ENCODE data around the gene NELL1. TPM values are rescaled to one million over a fixed set of nuclear protein-coding genes. Genes with fewer than 3 reads are reported as not detected.

The NELL1 gene
- total and polyA plus RNA-seq, 12 donors: 0.11 to 0.39 (median 0.24) TPM; not detected in 9

GRCh38 chr11:20949585-20949984 lies 280.2 kb downstream of the NELL1 start:
- DNase-seq: no peak
- Histone ChIP-seq H3K4me3 (no peak overlapping the region), H3K9me3 (replicated peaks in 1 of 3) (no peaks in the 10 kb centered on the region), H3K4me1 (replicated peaks in 1 of 2) (no peaks in the 10 kb centered on the region), H3K27ac (no peak overlapping the region), H3K36me3 (replicated peaks in 1 of 2) (no peaks in the 10 kb centered on the region), H3K27me3 (no peaks in the 10 kb centered on the region)
- TF ChIP-seq CTCF (IDR thresholded peaks at IDR 0.05) (no peak), POLR2A (IDR thresholded peaks at IDR 0.05) (no peak)
- intact Hi-C loops (cut with DNase I): no loop called here
- WGBS, 4 donors: 35 to 47% (median 37%) methylated on average over 2 of the region's 2 CpGs

GRCh38 chr11:20962581-20962980 lies 293.2 kb downstream of the NELL1 start:
- H3K27ac ChIP-seq: no peak overlapping the region
- 83 to 100% (median 93%) methylated on average over 1 of the region's 1 CpG for WGBS, 4 donors
- no peaks in the 10 kb centered on the region for H3K9me3 ChIP-seq (replicated peaks in 1 of 3)
- H3K4me1 ChIP-seq (replicated peaks in 1 of 2): no peaks in the 10 kb centered on the region
- intact Hi-C loops (cut with DNase I): no loop called here
- no peaks in the 10 kb centered on the region for H3K36me3 ChIP-seq (replicated peaks in 1 of 2)
- TF ChIP-seq CTCF (IDR thresholded peaks at IDR 0.05) (no peak), POLR2A (IDR thresholded peaks at IDR 0.05) (no peak)
- H3K4me3 ChIP-seq: no peak overlapping the region
- DNase-seq: no peak
- H3K27me3 ChIP-seq: no peaks in the 10 kb centered on the region

GRCh38 chr11:20963596-20963995 lies 294.2 kb downstream of the NELL1 start:
- no peaks in the 10 kb centered on the region for H3K9me3 ChIP-seq (replicated peaks in 1 of 3)
- intact Hi-C loops (cut with DNase I): no loop called here
- H3K27me3 ChIP-seq: no peaks in the 10 kb centered on the region
- TF ChIP-seq POLR2A (IDR thresholded peaks at IDR 0.05) (no peak), CTCF (IDR thresholded peaks at IDR 0.05) (no peak)
- no peak overlapping the region for H3K27ac ChIP-seq
- no peaks in the 10 kb centered on the region for H3K36me3 ChIP-seq (replicated peaks in 1 of 2)
- no peak for DNase-seq
- 79 to 87% (median 80%) methylated on average over 5 of the region's 5 CpGs for WGBS, 4 donors
- no peaks in the 10 kb centered on the region for H3K4me1 ChIP-seq (replicated peaks in 1 of 2)
- no peak overlapping the region for H3K4me3 ChIP-seq

GRCh38 chr11:20964985-20965384 lies 295.6 kb downstream of the NELL1 start:
- TF ChIP-seq CTCF (IDR thresholded peaks at IDR 0.05) (no peak), POLR2A (IDR thresholded peaks at IDR 0.05) (no peak)
- H3K4me1 ChIP-seq (replicated peaks in 1 of 2): no peaks in the 10 kb centered on the region
- H3K27ac ChIP-seq: no peak overlapping the region
- no peaks in the 10 kb centered on the region for H3K9me3 ChIP-seq (replicated peaks in 1 of 3)
- no peaks in the 10 kb centered on the region for H3K36me3 ChIP-seq (replicated peaks in 1 of 2)
- 93 to 98% (median 95%) methylated on average over 3 of the region's 3 CpGs for whole genome bisulfite sequencing, 4 donors
- H3K27me3 ChIP-seq: no peaks in the 10 kb centered on the region
- no peak overlapping the region for H3K4me3 ChIP-seq
- intact Hi-C loops (cut with DNase I): no loop called here
- no peak for DNase-seq

Data from adrenal gland (tissue), 12 donors.